Ovary (tissue), 9 donors: ENCODE results near the gene FMN1. TPM values are rescaled to one million over a fixed set of nuclear protein-coding genes. Genes with fewer than 3 reads are reported as not detected.

Experiments
- DNase-seq, 5 donors: peaks; one replicate each; pipeline ENCODE4 v3.0.0-alpha.2; 2019 to 2020
- H3K27ac ChIP-seq, 2 donors: fragments of 200-600 bp; one replicate each; pipeline versions ENCODE4 v1.5.1 to v1.8.0; 2019 to 2022
- H3K27me3 ChIP-seq: fragments of 200-600 bp; one replicate; pipeline ENCODE4 v1.8.0; 2022
- H3K36me3 ChIP-seq: fragments of 200-600 bp; sonication (generic); one replicate; pipeline ENCODE4 v1.5.1; 2019
- H3K4me1 ChIP-seq: one replicate; pipeline ENCODE4 v1.8.1; 2013; ENCODE audit warnings: mild to moderate bottlenecking, moderate library complexity; ENCODE audit not compliant: insufficient read depth
- H3K4me3 ChIP-seq: fragments of 200-600 bp; sonication (generic); one replicate; pipeline ENCODE4 v1.5.1; 2017
- H3K9me3 ChIP-seq, 2 donors: fragments of 200-600 bp in 1 of 2; sonication (generic) in 1 of 2; one replicate each; pipeline versions ENCODE4 v1.5.1 to v1.8.1; 2013 to 2019; ENCODE audit warnings: mild to moderate bottlenecking in 1 of 2, moderate library complexity in 1 of 2
- EP300 ChIP-seq: sonication (generic); formaldehyde crosslinking; IDR thresholded peaks from one replicate; pipeline ENCODE4 v1.6.1; 2017; ENCODE audit warnings: antibody characterized with exemption
- POLR2A ChIP-seq: fragments of 450-650 bp; IDR thresholded peaks from one replicate; pipeline ENCODE4 v1.6.1; 2017; ENCODE audit warnings: antibody characterized with exemption, mild to moderate bottlenecking, moderate library complexity
- WGBS, 3 donors: extraction: QIAGEN DNeasy Blood & Tissue Kit in 1 of 3; methylation state at CpG; one replicate each; pipeline versions ENCODE4 v1.1.5 to v1.1.7; 2013 to 2017; 5-methylcytosine and 5-hydroxymethylcytosine counted together
- intact Hi-C, 4 donors: fragments of 100-400 bp; cut with DNase I; formaldehyde crosslinking; loops; one replicate each; pipeline versions ENCODE4 v1.11.0 to v1.15.1; 2022 to 2023
- polyA plus RNA-seq, 2 donors: library from polyadenylated mRNA; stranded (reverse); fragments of 200-250 nt in 1 of 2; fragments of 350-450 nt in 1 of 2; fragmentation: Illumina TruSeq in 1 of 2; extraction: RNeasy Lipid Tissue Mini Kit (QIAGEN cat#74804) in 1 of 2; gene quantifications; one replicate each; pipeline ENCODE4 v1.2.3, GENCODE V29; 2013 to 2014
- total RNA-seq, 7 donors: library from RNA; depleted of rRNA in 2 of 7; stranded (reverse); fragments of >200 nt in 2 of 7; fragmentation: NEBNext Ultra II Directional in 3 of 7; extraction: Animal tissue kit (Norgen Biotek cat#: 25700) in 3 of 7; gene quantifications; one replicate each; pipeline versions ENCODE4 v1.1.0 to v1.2.4, GENCODE V29; 2016 to 2023
- TF ChIP-seq, protein P1 (sequence below), 3 donors: fragments of 450-650 bp in 2 of 3; fragments of 200-600 bp in 1 of 3; IDR thresholded peaks; one replicate each; pipeline versions ENCODE4 v1.5.1 to v1.8.0; 2016 to 2022; ENCODE audit warnings: antibody characterized with exemption in 3 of 3, mild to moderate bottlenecking in 1 of 3
- donor health status: DM: no; HTN: no; CAD: no; lungs with moderate emphysema.
- donor health status: DM: no; HTN: no; CAD: no.
- donor health status: Bipolar disorder and iron deficiency.
- donor health status: DM: yes; HTN: yes; CAD: no.
- donor health status: DM: no; HTN: no; CAD: no.
- donor health status: DM: yes; HTN: yes; CAD: no.

FMN1 gene
- total and polyA plus RNA-seq, 9 donors = 0.13 to 16.9 (median 2.6) TPM

GRCh38 chr15:32818758-32819447 lies 375.6 kb downstream of the FMN1 start:
- intact Hi-C loops = no loop called here
- H3K4me3 ChIP-seq = no peak overlapping the region
- WGBS, 3 donors = 10 to 18% (median 12%) methylated on average over 11 of the region's 11 CpGs

GRCh38 chr15:32817577-32817976 lies 376.9 kb downstream of the FMN1 start:
- Histone ChIP-seq H3K4me1 (no peaks in the 10 kb centered on the region), H3K27ac (no peak overlapping the region), H3K4me3 (no peak overlapping the region), H3K36me3 (no peaks in the 10 kb centered on the region), H3K27me3 (no peaks in the 10 kb centered on the region), H3K9me3 (no peaks in the 10 kb centered on the region)
- DNase-seq = no peak
- TF ChIP-seq, protein P1, sequence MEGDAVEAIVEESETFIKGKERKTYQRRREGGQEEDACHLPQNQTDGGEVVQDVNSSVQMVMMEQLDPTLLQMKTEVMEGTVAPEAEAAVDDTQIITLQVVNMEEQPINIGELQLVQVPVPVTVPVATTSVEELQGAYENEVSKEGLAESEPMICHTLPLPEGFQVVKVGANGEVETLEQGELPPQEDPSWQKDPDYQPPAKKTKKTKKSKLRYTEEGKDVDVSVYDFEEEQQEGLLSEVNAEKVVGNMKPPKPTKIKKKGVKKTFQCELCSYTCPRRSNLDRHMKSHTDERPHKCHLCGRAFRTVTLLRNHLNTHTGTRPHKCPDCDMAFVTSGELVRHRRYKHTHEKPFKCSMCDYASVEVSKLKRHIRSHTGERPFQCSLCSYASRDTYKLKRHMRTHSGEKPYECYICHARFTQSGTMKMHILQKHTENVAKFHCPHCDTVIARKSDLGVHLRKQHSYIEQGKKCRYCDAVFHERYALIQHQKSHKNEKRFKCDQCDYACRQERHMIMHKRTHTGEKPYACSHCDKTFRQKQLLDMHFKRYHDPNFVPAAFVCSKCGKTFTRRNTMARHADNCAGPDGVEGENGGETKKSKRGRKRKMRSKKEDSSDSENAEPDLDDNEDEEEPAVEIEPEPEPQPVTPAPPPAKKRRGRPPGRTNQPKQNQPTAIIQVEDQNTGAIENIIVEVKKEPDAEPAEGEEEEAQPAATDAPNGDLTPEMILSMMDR (IDR thresholded peaks at IDR 0.05) = no peak
- no peak for TF ChIP-seq POLR2A
- no peak for TF ChIP-seq EP300
- intact Hi-C loops = no loop called here

More at GRCh38 chr15:32818758-32819447, 375.6 kb downstream of the FMN1 start:
- Histone ChIP-seq H3K4me1 (no peaks in the 10 kb centered on the region), H3K27ac (no peak overlapping the region), H3K36me3 (no peaks in the 10 kb centered on the region), H3K27me3 (no peaks in the 10 kb centered on the region), H3K9me3 (no peaks in the 10 kb centered on the region)
- no peak for TF ChIP-seq EP300
- TF ChIP-seq, protein P1 (IDR thresholded peaks at IDR 0.05) = no peak
- TF ChIP-seq POLR2A = no peak
- DNase-seq = no peak

DNA sequence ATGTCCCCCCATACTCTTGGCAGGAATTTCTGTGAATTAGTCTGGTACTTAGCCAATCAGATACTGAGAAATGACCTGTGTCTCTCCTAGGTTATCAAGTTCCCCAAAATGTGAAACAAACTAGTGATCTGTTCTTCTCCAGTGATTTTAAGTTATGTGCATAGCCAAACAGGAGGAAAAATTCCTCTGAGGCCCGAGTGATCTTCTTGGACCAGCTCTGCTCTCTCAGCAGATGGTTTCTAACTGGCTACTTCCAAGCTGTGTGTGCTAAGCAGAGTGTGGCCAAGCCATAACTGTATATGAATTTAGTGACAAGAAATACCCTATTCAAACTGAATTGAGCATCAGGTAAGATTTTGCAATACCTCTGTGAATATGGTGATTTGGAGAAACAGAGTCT lies 387.2 kb downstream of the FMN1 start:
- Histone ChIP-seq H3K4me1 (peaks cover 1% of the 10 kb centered on the region), H3K9me3 (peaks cover 0 to 4% of the 10 kb centered on the region in 2 donors), H3K4me3 (no peak overlapping the region), H3K27ac (no peak overlapping the region), H3K27me3 (no peaks in the 10 kb centered on the region), H3K36me3 (no peaks in the 10 kb centered on the region)
- DNase-seq = no peak
- 25 to 46% (median 37%) methylated on average over 1 of the region's 1 CpG for WGBS, 3 donors
- intact Hi-C loops = no loop called here
- TF ChIP-seq POLR2A (no peak), EP300 (no peak)
- TF ChIP-seq, protein P1 (IDR thresholded peaks at IDR 0.05) = no peak

DNA sequence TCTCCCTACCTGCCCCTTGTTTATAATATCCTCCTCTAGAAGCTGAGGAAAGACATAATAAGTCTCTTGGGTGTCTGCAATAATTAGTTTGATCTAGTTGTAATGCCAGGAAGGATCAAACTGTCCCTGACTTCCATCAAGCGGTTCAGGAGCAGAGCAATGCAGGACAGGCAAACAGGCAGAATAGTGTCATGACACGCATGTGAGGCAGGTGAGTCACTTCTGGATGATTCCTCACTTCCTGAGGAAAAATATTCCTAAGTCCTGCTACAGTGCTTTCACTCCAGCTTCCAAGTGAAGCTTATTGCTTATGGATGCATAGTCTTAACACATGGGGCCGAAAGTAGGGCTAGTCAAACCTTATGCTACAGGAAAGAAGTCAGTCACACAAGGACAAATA lies 390.9 kb downstream of the FMN1 start:
- TF ChIP-seq, protein P1 (IDR thresholded peaks at IDR 0.05) = no peak
- no peak for TF ChIP-seq EP300
- no peak for TF ChIP-seq POLR2A
- Histone ChIP-seq H3K4me1 (peaks cover 1% of the 10 kb centered on the region), H3K36me3 (no peaks in the 10 kb centered on the region), H3K4me3 (no peak overlapping the region), H3K27ac (no peak overlapping the region), H3K9me3 (peaks cover 0 to 4% of the 10 kb centered on the region in 2 donors), H3K27me3 (no peaks in the 10 kb centered on the region)
- DNase-seq = no peak
- 94 to 100% (median 96%) methylated on average over 3 of the region's 3 CpGs for WGBS, 3 donors
- intact Hi-C loops = no loop called here
